ENCODE results near the gene BATF3.

DNA sequence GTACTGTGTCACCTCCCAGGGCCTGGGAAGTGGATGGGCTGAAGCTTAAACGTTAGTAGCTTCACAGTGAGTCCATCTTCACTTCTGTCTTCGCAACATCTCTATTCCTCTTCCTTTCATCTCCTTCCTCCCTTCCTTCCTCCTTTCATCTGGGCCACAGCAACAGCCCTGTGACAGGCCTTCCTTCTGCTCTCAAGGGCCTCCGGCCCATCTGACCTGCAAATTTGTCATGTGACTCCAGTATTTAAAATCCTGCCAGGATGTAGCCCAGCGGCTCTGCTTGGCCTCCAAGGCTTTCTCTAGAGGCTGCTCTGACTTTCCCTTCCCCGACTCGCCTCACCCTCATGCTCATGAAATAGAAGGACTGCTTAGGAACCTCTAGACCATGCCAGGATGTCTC, 10.9 kb upstream of the BATF3 start:
- TF ChIP-seq, protein P1, sequence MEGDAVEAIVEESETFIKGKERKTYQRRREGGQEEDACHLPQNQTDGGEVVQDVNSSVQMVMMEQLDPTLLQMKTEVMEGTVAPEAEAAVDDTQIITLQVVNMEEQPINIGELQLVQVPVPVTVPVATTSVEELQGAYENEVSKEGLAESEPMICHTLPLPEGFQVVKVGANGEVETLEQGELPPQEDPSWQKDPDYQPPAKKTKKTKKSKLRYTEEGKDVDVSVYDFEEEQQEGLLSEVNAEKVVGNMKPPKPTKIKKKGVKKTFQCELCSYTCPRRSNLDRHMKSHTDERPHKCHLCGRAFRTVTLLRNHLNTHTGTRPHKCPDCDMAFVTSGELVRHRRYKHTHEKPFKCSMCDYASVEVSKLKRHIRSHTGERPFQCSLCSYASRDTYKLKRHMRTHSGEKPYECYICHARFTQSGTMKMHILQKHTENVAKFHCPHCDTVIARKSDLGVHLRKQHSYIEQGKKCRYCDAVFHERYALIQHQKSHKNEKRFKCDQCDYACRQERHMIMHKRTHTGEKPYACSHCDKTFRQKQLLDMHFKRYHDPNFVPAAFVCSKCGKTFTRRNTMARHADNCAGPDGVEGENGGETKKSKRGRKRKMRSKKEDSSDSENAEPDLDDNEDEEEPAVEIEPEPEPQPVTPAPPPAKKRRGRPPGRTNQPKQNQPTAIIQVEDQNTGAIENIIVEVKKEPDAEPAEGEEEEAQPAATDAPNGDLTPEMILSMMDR (IDR thresholded peaks at IDR 0.05): no peak
- TF ChIP-seq POLR2A (IDR thresholded peaks at IDR 0.05): no peak
